ENCODE measurements around the gene PLXNA4.

Gene PLXNA4

DNA sequence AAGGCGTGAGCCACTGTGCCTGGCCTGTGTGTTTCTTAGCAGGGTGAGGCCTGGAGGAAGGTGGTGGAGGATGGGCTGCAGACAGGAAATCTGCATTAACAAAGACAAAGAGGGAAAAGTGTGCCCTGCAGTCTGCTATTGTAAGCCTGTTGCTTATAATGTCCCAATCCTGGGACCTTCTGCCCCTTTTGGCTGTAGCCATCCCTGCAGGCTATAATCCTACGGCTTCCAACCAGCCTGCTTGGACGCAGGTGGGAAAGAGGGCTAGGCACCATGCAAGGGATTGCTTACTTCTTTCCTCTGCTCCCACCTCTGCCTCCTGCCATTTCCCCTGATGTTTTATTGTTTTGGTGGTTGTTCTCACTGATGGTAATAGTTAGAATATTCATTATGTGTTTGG, 434.3 kb downstream of the PLXNA4 start:
- DNase-seq (ENCODE audit: low read depth): no peak

DNA sequence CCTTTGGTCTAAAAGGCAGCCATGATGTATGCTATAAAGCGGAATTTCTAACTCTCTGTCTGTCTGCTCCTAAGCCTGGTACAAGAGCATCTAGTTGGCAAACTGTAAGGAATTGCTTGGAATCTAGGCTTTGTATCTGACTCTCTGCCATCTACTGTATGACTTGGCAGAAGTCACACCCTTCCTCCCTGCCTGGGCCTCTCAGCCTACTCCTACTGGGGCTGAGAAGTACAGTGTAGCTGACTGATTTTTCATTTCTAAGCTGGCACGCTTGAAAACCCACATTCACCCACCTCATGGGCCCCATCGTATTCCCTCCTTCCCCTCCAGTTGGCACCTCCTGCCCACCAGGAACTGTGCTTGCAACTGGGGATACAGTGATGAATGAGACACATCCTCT, 435.2 kb downstream of the PLXNA4 start:
- no peak for DNase-seq (ENCODE audit: low read depth)

DNA sequence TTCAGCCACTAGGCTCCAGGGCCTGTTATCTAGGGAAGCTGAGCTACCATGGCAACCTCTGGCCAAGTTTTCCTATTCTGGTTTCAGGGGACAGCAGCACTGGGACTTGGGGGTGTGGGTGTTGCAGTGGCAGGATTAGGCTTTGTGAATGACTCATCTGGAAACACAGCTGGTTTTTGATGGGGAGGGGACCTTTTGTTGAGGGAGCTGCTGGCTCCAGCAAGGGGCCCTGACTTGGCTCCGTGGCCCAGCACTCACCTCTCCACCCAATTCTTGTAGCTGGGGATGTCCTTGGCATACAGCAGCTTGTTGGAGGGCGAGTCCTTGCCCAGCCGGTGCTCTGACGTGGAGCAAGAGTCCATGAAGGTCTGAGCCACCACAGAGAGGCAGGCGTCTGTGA, 435.9 kb downstream of the PLXNA4 start:
- no peak for DNase-seq (ENCODE audit: low read depth)

DNA sequence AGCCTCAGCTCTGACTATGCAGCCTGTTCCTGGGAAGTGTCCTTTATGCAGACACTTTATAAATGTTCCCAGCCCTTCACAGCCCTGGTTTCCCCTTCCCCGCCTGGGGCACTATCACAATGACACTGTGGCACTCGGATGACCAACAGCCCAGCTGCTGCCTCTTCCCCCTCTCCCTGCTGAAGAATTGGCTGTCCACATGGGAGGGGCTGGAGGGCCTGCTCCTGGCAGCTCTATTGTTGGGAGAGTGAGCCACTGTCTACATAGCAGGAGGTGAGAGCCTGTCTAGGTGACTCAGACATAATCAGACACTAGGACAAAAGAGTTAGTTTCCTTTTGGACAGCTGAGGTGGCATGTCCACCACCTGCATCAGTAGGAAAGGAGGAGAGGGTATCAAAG, 437.5 kb downstream of the PLXNA4 start:
- no peak for DNase-seq (ENCODE audit: low read depth)

DNA sequence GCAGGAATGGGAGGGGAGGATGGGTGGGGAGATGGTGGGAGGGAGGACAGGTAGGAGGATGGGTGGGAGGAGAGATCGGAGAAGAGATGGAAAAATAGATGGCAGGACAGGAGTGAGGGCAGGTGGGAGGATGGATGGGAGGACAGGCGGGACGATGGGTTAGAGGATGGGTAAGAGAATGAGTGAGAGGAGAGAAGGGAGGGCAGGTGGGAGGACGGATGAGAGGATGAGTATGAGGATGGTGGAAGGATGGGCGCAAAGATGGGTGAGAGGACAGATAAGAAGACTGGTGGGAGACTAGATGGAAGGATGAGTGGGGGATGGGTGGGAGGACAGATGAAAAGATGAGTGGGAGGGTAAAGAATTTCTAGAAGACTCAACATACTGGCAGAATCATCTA, 438.6 kb downstream of the PLXNA4 start:
- no peak for DNase-seq (ENCODE audit: low read depth)

DNA sequence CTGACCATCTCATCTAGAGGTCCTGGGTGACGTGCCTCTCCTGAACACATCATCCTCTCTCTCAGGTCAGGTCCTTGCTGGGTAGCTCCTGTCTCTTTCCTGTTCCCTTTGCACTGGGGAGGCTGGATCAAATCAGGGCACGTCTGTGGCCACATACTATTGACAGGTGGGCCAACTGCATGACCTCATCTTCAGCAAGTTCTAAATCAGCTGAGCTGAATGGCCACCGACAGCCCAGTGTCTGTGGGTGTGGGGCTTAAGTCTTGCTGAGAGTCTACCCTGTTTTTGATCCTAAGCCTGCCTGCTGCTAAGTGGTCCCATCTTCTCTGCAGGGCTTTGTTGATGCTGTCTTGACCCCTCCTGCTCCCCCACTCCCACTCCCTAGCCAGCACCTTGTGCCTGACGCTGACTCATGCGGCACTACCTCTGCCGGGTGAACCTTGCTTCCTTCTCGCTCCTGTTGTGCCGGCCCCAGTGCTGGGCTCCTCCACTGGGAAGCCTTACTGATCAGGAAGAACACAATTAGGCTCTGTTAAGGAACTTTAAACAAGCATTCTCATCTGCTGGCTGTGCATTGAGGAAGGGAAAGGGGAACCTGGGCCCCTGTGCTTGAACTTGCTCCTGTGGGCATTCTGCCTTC, 440.4 kb downstream of the PLXNA4 start:
- DNase-seq (ENCODE audit: low read depth): no peak

DNA sequence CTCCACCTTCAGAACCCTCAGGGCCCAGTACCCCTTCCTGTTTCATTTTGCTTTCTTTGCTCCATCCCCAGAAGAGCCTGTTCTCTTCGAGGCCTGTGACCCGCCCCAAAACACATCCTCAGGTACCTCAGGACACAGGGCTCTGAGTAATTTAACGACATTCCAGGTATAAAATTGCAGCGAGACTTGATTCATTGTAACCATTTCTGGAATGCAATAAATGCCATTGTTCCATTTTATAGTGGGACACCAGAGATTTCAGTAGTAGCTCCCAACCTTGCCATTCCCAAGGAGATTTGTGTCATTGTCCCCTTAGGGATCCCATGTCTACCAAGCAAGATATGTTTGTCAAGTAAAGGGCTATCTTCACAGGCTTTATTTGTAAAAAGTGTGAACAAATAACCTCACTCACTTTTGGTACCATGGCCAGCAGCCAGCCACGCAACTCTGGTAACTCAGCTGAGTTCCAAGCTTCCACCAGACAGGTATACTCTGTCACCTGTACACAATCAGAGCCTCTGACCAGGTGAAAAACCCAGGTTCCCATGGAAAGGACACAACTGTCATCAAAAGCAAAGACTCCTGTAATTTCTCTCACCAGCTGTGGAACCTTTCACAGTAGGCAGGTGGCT, 441.3 kb downstream of the PLXNA4 start:
- DNase-seq (ENCODE audit: low read depth): no peak

DNA sequence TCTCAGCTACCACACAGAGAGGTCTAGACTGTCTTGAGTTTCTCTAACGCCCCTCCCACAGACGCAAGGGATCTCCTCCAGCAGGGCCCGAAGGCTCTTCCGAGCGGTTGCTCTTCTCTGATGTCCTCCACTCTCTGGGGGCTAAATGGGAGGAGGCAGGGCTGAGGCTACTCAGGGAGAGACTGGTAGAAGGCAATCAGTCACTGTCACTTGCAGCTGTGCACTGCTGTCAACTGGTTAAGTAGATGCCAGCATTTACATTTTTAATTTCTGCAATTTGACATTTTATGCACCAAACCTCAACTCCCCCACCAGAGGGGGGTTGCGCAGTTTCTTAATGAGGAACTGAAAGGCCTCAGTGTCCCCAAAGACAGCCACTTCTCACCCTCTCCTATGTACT, 442.8 kb downstream of the PLXNA4 start:
- DNase-seq (ENCODE audit: low read depth): no peak

DNA sequence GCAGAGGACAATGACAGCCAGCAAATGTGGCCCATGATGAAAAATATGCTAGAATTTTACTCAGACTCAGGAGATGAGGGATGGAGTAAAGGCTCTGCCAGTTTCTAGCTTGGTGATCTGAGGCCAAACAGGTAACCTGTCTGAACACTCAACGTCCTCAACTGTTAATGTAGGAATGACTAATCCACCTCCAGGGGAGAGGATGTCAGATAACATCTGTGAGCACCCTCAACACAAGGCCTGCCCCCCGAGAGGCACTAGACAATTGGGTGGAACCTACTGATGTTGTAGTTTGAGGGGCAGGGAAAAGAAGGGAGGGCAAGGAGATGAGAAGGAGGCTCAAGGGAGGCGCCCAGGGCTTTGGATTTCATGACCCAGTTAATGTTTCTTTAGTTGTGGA, 445.1 kb downstream of the PLXNA4 start:
- no peak for DNase-seq (ENCODE audit: low read depth)

DNA sequence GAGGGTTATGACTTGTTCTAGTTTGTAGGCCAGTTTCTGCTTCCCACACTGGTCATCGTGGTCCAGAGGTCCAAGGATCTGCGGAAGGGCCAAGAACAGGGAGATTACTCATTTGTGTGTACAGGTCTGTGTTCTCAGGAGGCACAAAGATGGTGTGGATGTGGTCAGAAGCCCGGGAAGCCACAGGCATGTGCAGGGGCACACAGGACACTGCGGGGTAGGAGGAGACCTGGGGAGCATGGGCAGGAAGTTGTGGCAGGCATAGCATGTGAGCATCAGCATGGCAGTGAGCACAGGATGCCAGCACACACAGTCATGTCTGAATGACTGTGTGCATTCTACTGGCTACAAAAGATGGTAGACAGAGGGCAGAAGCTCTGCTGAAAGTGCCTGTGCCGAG, 445.8 kb downstream of the PLXNA4 start:
- no peak for DNase-seq (ENCODE audit: low read depth)

DNA sequence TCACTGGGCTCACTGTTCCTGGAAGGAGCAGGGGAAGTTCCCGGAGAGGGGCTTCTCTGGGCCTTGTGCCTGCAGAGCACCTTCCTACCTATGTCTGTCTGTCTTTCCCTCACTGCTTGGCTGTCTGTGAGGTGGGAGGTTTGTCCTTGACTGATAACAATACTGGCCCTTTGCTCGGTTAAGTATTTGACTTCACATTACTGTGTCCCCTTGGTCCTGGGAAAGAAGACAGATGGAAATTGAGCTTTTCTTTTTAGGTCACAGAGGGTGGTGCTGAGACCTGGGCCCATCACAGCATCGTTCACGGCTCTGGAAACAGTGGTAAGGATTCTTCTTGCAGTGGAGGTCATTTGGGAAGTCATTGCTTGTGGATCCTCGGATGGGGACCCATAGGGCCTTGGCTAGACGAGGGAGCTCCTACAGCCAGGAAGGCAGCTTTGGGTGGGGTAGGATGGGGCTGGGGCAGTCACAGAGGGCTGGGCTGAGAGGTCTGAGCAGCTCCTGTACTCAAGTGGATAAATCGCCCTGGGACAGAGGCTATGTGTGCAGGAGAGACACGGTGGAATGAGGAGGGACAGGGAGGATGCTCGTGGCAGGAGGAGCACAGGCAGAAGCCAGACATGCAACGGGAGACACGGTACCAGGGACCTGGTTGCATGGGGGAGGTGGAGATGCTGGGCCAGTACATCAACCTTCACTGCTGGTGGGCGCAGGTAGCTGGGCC, 450.2 kb downstream of the PLXNA4 start:
- no peak for DNase-seq (ENCODE audit: low read depth)

DNA sequence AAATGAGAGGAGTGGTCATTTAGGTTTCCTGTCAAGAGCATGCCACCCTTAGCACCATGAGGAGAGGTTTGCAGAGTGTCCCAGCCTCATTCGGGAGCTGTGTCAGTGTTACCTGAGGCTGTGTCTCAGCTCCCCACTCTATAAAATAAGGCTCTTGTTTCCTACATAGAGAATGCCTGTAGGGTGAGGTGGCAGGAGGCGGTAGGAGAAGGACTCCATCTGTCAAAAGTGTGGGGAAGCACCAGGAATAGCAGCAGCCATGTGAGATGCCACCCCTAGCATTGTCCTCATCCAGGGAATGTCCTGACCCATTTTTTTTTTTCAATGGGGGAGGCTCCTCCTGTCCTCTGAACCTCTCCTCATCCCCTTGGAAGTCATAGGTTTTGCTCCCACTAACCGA, 451.2 kb downstream of the PLXNA4 start:
- DNase-seq (ENCODE audit: low read depth): no peak

DNA sequence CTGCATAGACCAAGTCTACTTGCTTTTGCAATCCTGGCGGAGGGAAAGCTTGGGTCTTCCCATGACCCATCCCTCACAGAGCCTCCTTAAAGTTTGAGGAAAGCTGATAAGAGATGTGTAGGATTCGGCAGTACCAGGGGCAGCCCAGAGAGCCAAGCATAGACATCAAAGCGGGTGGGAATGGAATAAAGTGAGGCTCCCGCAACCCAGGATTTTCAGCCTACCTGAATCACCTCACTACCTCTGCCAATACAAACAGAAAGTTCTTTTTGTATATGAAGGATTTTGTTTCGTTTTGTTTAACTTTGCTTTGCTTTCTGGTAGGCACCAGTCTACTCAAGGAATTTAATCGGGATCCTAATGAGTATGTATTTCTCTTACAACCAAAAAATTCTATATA, 451.7 kb downstream of the PLXNA4 start:
- DNase-seq (ENCODE audit: low read depth): no peak

DNA sequence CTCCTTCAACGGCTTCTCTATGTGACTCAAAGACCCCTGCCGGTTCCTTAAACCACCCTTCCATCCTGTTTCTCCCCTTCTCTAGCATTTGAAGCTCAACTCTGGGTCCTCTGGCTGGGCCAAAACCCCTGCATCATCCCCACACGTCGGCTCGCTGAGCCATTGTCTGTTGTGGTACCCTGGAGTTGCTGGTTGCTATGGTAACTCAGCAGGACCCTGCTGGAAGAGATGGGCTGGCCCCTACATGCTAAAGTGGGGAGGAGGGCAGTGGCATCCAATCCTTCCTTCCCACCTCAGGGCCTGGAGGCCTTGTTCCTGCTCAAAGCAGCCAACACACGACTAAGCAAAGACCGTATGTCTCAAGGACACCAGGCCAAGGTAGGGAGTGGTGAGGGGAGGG, 452.5 kb downstream of the PLXNA4 start:
- no peak for DNase-seq (ENCODE audit: low read depth)

DNA sequence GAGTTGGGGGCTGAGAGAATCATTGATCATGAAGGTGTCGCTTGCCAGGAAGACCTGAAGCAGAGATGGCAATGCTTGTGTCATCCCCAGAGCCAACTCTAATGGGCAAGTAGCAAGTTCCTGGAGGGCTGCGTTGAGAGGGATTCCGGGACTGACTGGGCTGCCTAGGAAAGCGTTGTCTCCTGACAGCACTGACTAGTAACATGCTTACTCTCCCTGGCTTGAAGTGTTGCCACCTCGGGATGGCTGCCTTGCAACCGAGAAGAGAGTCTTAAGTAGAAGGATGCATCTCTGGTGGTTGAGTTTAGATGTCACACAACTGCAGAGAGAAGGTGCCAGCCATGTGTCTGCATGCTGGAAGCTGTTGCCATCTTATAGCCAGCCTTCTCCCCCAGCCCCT, 453.4 kb downstream of the PLXNA4 start:
- no peak for DNase-seq (ENCODE audit: low read depth)

DNA sequence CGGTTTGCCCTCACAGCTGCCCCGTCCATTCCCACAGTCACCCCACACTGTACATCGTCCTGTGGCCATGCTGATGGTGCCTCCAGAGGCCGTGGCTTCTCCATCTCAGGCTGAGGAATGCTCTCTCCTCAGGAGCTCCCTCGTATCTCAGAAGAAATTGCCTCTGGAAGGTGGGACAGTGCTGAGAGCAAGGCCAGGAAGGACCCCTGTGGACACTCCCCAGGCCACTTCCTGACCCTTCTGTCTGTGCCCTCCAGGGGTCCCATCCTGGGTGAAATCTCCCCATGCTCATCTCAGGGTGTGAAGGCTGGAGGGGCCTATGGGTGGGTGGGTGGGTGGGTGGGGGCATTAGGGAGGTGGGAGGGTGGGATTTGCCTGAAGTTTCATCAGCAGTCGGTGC, 454.3 kb downstream of the PLXNA4 start:
- no peak for DNase-seq (ENCODE audit: low read depth)

DNA sequence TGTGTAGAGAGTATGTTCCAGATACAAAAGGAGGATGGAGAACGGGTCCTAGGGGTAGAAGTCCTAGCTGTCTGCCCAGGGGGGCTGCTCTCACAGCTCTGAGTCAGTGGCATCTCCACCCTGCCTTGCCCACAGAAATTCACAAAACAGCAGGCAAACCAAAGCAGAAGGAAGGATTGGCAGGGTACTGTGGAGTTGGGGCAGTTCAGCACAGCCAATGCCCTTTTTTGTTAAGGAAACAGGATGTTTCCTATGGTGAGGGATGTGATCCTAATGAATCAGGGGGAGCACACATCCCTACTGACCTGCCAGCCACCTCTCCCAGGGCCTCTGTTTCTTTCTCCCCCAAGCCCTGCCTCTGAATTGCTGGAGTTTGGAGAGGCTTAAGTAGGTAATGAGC, 457.6 kb downstream of the PLXNA4 start:
- DNase-seq (ENCODE audit: low read depth): no peak

DNA sequence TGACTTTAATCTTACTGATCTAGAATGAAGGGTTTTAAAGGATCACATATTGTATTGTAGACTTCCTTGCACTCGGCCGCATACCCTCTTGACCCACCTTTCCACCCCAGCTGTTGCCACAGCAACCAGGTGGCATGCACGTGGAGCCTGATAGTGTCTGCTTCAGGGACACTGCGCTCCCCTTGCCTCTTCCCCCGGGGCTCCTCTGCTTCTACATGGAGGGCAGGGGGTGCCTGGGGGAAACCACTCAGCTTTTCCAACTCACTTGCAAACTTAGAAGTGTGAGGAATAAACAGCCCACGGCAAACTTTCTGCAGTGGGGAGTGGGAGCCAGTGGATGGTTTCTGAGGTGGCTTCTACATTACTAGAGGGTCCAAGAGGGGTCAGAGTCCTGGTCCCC, 458.6 kb downstream of the PLXNA4 start:
- no peak for DNase-seq (ENCODE audit: low read depth)

DNA sequence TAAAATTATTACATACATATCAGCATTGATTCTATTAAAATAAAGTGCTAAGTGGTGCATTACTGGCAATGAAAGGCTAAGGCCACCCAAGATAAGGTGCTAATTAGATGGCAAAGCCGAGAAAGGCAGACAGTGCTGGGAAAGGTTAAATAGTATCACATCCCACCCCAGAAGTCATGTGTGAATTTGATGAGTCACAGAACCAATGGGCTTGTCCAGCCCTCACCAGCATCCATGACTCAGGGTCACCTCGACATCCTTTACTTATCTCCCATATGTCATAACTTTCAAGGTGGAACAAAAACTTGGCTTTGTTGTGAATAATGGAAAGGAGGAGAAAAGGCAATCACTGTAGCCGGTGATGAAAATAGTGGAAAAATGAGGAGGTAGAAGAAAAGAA, 459.1 kb downstream of the PLXNA4 start:
- no peak for DNase-seq (ENCODE audit: low read depth)

DNA sequence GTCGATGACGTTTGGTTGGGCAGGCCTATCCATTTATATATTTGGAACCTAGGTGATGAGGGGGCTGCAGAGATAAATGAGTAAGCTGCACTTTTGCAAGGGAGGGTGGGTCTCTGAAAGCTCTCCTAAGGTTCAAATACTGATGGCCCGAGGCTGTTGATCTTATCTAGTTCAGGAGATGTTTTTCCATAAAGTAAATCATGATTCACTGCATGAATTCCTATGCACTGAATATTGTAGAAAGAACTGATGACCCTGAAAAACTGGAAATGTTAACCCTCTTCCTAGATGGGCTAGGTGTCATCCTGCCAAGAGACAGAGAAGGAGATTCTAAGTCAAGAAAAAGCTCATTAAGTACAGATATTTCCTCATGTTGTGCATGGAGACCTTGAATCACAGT, 459.9 kb downstream of the PLXNA4 start:
- no peak for DNase-seq (ENCODE audit: low read depth)

DNA sequence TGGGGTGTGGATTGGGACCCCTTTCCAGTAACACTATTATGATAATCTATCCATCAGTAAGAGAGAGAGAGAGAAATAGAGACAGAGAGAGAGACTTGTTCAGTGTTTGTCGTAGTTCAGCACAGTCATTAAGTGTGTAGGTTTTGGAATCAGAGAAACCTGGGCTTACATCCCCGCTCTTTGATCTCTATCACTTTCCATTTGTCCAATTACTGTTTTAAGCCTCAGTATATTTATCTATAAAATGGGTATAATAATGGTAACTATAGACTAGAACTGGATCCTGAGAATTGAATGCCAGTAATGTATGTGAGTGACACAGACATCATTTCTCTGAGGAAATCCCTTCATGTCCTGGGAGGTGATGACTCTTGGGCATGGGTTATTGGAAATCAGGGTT, 460.5 kb downstream of the PLXNA4 start:
- DNase-seq (ENCODE audit: low read depth): no peak

DNA sequence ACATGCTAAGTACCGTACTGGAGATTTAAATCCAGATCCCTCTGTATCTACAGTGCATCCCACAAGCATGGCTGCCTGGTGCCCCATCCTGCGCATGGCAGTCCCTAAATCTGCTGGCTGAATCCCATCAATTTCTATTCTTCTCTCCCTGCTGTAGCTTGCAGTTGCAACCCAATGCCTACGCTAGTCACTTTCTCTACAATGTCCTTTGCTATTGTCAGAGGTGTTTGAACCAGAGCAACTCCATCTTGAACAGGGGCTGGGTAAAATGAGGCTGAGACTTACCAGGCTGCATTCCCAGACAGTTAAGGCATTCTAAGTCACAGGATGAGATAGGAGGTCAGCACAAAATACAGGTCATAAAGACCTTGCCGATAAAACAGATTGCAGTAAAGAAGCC, 461.2 kb downstream of the PLXNA4 start:
- no peak for DNase-seq (ENCODE audit: low read depth)

DNA sequence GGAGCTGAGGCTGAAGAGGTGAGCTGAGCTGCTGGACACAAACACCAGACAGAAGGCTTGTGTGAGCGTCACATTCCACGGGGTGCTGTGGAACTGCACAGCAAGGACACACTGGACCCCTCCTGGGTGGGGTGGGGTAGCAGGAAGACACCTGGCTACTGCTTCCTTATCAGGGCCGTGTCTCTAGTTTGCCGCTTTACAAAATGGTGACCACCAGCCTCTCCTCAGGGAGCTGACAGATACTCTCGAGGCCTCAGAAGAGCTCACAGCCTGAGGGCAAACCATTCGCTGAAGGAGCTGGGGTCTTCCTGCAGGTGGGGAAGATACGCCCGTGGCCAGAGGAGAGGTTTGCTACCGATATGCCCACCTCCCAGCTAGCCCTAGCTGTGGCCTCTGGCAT, 461.9 kb downstream of the PLXNA4 start:
- no peak for DNase-seq (ENCODE audit: low read depth)
